Neural cell (in vitro differentiated cells): ENCODE measurements around the gene BRSK2.

Experiments
- CTCF ChIP-seq: fragments of 450-650 bp; IDR thresholded peaks from 2 replicates; pipeline ENCODE4 v1.5.1; 2014; ENCODE audit warnings: antibody characterized with exemption, mild to moderate bottlenecking, moderate library complexity; ENCODE audit not compliant: poor library complexity, severe bottlenecking
- EP300 ChIP-seq: fragments of 450-650 bp; conservative IDR thresholded peaks from 2 replicates; pipeline ENCODE4 v1.6.1; 2014; ENCODE audit warnings: antibody characterized with exemption, mild to moderate bottlenecking, moderate library complexity; ENCODE audit not compliant: poor library complexity, severe bottlenecking
- EZH2 ChIP-seq: fragments of 200-600, 300-800 bp; shearing (Covaris generic), sonication (generic); IDR thresholded peaks from 2 replicates; pipeline ENCODE4 v1.6.1; 2014; ENCODE audit warnings: antibody characterized with exemption, low read length, borderline replicate concordance, mild to moderate bottlenecking; ENCODE audit not compliant: insufficient read depth, poor library complexity, severe bottlenecking
- POLR2AphosphoS5 ChIP-seq: IDR thresholded peaks from 2 replicates; pipeline ENCODE4 v1.6.1; 2012
- RAD21 ChIP-seq: fragments of 450-650 bp; conservative IDR thresholded peaks from 2 replicates; pipeline ENCODE4 v1.6.1; 2014; ENCODE audit warnings: antibody characterized with exemption, mild to moderate bottlenecking, moderate library complexity
- REST ChIP-seq: IDR thresholded peaks from 2 replicates; pipeline ENCODE4 v1.6.1; 2012; ENCODE audit warnings: borderline replicate concordance

GRCh38 chr11:1341928-1342524 is 47.7 kb upstream of the BRSK2 start:
- TF ChIP-seq CTCF = no peak
- no peak for TF ChIP-seq EP300
- TF ChIP-seq REST = no peak
- no peak for TF ChIP-seq POLR2AphosphoS5
- TF ChIP-seq EZH2 = no peak
- TF ChIP-seq RAD21 = no peak
